Effector CD8-positive, alpha-beta T cell (primary cell): Measurements from ENCODE around the gene SPPL3.
"Not testable (repeated sequence)": the region's sequence is repeated elsewhere in the genome, so short reads cannot be mapped to it uniquely, and the experiment has no call there.

Experiments used
- DNase-seq: peaks from one replicate; lab custom pipeline; 2025; lab: John Stamatoyannopoulos, UW

SPPL3 gene

DNA sequence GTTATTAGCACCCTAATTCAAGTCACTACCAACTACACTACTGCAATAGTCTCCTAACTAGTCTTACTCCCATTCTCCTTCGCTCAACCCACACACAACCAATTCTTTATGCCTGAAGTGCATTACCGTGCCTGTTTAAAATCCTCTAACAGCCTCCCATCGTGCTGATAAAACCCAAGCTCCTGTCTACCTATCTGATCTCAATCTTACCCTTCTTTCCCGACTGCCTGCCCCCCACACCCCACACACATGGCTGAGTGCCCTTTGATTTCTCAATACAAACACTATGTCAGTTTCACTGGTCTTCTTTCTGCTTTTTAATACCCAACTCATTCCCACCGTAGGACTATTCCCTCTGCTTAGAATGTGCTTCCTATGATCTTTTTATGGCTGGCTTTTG lies 59.9 kb downstream of the SPPL3 start:
- DNase-seq, result no peak

DNA sequence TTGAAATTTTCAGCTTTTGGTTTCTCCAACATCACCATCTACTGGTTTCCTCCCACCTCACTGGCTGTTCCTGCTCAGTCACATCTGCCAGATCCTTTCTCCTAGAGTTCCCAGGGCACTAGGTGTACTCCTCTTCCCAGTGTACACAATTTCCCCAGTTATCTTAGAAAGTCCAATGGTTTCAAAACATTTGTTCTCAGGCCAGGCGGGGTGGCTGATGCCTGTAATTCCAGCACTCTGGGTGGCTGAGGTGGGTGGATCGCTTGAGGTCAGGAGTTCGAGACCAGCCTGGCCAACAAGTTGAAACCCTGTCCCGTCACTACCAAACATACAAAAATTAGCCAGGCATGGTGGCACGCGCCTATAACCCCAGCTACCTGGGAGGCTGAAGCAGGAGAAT lies 60.7 kb downstream of the SPPL3 start:
- no peak for DNase-seq

- DNase-seq, result no peak
Measured at GRCh38 chr12:120842595-120842994, 61.6 kb downstream of the SPPL3 start.

DNA sequence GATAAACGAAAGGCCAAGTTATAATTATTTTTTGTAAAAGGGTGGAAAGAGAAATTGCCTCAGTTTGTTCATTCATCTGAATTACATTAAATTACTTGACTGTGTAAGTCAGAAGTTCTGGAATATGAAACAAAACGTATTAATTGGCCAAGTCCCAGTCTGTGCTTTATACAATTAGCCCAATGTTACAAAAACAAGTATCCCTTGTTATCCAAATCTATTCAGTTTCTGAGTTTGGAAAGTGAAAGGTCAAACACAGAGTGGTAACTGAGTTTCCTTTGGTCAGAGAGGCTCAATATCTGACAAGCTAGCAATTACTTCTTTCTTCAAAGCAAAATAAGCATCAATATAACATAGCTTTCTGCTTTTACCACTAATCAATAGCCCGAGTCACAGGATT lies 62.6 kb downstream of the SPPL3 start:
- no peak for DNase-seq

DNA sequence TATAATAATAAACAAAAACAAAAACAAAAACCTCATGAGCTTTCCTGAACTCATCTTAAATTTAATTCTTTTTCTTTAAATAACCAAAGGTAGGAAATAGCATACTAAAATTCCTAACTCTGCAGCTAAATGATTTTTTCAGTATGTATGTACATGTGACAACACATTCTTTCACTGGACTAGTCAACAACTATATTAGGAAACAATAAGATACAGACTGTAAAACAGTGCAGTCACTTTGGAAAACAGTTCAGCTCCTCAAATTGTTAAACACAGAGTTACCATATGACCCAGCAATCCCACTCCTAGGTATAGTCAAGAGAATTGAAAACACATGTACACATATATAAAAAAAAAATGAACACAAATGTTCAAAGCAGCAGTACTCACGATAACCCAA lies 64.7 kb downstream of the SPPL3 start:
- DNase-seq, result no peak

DNA sequence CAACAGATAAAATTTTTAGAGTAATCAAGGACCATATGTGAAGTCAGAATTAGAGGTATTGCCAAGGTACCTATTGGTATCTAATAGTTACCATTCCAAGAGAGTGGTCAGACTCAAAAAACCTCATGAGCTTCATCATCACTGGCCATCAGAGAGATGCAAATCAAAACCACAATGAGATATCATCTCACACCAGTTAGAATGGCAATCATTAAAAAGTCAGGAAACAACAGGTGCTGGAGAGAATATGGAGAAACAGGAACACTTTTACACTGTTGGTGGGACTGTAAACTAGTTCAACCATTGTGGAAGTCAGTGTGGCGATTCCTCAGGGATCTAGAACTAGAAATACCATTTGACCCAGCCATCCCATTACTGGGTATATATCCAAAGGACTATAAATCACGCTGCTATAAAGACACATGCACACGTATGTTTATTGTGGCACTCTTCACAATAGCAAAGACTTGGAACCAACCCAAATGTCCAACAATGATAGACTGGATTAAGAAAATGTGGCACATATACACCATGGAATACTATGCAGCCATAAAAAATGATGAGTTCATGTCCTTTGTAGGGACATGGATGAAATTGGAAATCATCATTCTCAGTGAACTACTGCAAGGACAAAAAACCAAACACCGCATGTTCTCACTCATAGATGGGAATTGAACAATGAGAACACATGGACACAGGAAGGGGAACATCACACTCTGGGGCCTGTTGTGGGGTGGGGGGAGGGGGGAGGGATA lies 65.4 kb downstream of the SPPL3 start:
- not testable (repeated sequence) for DNase-seq

- no peak for DNase-seq
Measured at GRCh38 chr12:120836114-120836684, 68.0 kb downstream of the SPPL3 start.

DNA sequence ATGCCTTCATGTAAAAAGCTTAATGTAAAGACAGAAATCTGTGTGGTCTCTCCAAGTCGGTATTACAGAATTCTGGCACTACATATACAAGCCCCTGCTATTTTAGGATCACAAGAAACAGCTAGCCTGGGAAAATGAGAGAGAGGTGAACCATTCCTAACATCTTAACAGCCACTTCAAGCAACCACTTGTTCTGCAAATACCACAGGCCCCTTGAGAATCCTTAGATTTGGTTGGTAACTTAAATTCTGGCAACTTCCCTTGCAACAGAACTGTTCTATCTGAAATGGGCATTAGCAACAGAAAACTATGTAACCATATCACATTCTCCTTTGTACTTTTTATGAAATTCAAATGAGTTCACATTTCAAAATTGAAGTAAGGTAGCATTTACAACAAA lies 68.5 kb downstream of the SPPL3 start:
- no peak for DNase-seq

DNA sequence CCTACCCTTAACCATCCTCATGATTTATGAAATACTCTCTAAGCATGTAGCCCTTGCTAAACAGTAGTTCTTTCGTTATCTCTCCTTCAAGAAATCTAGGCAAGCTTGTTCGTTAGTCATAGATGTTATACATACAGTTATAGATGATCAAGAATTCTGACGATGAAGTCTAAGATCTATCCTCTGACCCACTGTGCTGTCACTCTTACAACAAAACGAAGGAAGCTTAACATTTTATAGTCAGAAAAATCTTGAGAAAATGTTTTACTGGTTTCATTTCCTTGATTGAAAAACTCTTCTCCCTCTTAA lies 68.9 kb downstream of the SPPL3 start:
- no peak for DNase-seq

DNA sequence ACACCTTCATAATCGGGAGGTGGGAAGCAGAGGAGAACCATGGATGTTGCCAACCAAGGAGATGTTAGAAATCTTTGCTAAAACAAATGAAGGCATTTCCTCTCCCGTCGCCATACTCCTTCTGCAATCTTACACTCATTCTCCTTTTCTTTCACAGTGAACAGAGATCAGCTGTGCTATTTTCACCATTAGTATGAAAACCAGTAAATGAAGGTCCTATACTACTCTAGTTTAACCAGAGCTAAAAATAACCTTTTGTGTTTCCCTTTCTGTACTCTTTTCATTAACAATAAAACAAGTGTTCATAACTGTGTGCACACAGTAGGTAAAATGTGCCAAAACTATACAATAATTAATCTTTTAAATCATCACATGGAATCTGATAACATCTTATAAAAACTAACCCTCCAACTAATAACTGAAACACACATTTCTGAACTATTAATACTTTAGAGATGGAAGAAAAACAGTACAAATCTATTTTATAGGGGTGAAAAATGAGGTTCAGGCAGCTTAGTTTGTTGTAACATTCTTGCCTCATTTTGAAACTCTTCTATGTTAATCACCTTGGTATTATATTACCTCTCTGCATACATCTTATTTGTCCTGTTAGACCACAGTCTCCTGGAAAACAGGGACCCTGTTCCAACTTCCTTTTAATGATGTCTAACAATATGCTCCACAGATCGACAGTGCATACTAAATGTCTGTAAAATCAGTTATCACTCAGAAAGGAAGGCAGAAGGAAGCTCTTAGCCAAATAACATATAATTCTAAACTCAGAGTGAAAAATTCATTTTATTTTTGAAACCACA lies 69.5 kb downstream of the SPPL3 start:
- no peak for DNase-seq

GRCh38 chr12:120833849-120834248 lies 70.3 kb downstream of the SPPL3 start:
- no peak for DNase-seq

DNA sequence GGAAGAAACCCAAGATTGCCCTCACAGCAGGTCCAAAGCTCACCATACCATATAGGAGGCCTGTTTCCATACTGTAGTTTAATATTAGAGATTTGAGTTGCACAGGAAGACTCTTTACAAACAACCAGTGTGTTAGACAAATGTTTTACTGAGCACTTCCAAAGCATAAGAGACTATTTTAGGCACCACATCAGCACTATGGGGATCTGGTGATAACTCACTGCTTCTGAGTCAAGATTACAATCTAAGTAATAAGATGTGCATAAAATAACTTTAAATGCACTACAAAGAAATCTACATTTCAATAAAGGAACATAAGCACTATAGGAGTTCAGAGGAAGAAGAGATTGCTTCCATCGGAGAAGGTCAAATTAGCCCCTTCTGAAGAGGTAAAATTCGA lies 71.4 kb downstream of the SPPL3 start:
- DNase-seq, result no peak

- DNase-seq, result no peak
Measured at GRCh38 chr12:120831648-120832267, 72.4 kb downstream of the SPPL3 start.

- DNase-seq, result no peak
Measured at GRCh38 chr12:120830966-120831365, 73.2 kb downstream of the SPPL3 start.

DNA sequence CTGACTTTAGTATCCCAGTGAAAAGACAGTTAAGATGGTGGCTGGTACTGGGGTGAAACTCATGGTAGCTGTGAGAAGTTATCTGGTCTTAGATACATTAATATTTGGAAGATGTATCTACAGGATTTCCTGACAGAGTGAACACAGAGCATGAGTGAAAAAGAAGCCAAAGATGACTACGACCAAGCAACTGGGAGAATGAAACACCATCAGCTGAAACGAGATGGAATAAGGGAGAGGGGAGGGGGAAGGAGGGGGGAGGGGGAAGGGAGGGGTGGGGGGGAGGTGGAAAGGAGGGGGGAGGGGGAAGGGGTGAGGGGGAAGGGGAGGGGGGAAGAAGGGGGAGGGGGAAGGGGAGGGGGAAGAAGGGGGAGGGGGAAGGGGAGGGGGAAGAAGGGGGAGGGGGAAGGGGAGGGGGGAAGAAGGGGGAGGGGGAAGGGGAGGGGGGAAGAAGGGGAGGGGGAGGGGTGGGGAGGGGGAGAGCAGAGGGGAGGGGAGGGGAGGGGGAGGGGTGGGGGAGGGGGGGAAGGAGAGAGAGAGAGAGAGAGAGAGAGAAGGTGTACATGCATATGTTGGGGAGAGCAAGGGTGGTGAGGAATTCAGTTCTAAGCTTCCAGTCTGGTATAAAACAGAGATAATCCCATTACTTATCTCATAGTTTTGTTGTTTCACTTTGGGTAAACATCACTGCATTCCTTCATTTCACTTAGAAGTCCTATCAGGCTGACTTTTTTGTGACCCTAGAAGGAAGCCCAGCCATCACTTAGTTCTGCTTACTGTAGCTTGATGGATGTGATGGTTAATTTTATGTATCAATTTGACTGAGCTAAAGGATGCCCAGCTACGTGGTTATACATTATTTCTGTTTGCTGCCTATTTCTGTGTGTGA lies 73.9 kb downstream of the SPPL3 start:
- no peak for DNase-seq

DNA sequence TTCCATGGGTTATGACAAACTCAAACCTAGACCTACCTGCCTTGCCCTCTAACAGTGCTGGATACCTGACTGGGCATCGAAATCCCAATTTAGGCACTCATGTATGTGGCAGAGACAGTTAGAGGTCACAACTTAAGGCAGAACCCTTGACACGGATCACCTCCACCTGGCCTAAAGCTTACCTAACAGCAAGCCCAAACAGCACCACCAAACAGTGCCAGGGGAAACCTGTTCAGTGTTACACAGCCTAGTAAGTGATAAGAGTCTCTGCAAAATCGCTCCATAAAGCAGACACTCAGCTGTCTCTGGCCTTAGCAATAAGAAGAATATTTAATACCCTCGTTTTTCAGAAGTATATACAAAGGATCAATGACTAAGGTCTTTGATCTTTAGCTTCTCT lies 77.8 kb downstream of the SPPL3 start:
- no peak for DNase-seq

- DNase-seq, result no peak
Measured at GRCh38 chr12:120825337-120825736, 78.8 kb downstream of the SPPL3 start.

- DNase-seq, result no peak
Measured at GRCh38 chr12:120822832-120823503, 81.2 kb downstream of the SPPL3 start.

- no peak for DNase-seq
Measured at GRCh38 chr12:120821878-120822277, 82.3 kb downstream of the SPPL3 start.

GRCh38 chr12:120820884-120821510 lies 83.2 kb downstream of the SPPL3 start:
- no peak for DNase-seq

DNA sequence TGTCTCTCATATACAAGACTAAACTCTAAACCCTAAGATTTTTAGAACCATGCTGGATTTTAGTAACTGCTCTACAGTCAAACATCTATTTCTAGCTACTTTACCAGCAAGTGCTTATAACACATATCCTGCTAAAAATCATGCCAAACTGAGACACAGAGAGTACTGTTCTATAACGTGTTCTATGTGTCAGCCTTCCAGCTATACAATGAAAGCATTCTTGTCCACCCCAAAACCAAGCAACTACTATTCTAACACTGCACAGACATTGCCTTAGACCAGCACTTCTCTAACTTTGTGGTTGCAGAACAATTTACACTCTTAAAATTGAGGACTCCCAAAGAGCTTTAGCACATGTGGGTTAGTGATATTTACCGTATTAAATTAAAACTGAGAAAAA lies 85.7 kb downstream of the SPPL3 start:
- DNase-seq, result no peak
